H1 (cell line): ENCODE results near the gene TNIK.

Experiments
- CEBPB ChIP-seq: IDR thresholded peaks from 2 replicates; pipeline ENCODE4 v1.6.1; 2012; ENCODE audit warnings: low read depth, low read length
- CHD1 ChIP-seq: IDR thresholded peaks from 2 replicates; pipeline ENCODE4 v1.6.1; 2012; ENCODE audit warnings: low read depth, low read length, improper control_type of control experiment
- CTCF ChIP-seq, 3 experiments: IDR thresholded peaks; 1 replicate in 2 of 3; 2 replicates in 1 of 3; pipeline versions ENCODE4 v1.5.1 to v1.6.1; 2011; ENCODE audit warnings: low read length in 3 of 3, mild to moderate bottlenecking in 3 of 3, inconsistent platforms in 2 of 3, low read depth in 1 of 3, moderate library complexity in 1 of 3; ENCODE audit not compliant: insufficient read depth in 1 of 3; ENCODE audit errors: control extremely low read depth in 1 of 3
- E2F6 ChIP-seq: IDR thresholded peaks from 2 replicates; pipeline ENCODE4 v1.6.1; 2012; ENCODE audit warnings: inconsistent platforms
- MAFK ChIP-seq: IDR thresholded peaks from 2 replicates; pipeline ENCODE4 v1.6.1; 2012; ENCODE audit warnings: low read depth, mild to moderate bottlenecking, improper control_type of control experiment, low read length
- POLR2AphosphoS5 ChIP-seq: IDR thresholded peaks from 2 replicates; pipeline ENCODE4 v1.6.1; 2011; ENCODE audit warnings: low read depth, low read length
- RFX5 ChIP-seq: IDR thresholded peaks from 2 replicates; pipeline ENCODE4 v1.6.1; 2011; ENCODE audit warnings: low read depth, low read length, improper control_type of control experiment, borderline replicate concordance
- TAF1 ChIP-seq: IDR thresholded peaks from 2 replicates; pipeline ENCODE4 v1.6.1; 2011; ENCODE audit warnings: mild to moderate bottlenecking, low read depth, low read length
- YY1 ChIP-seq: IDR thresholded peaks from 2 replicates; pipeline ENCODE4 v1.6.1; 2011; ENCODE audit warnings: low read depth, mild to moderate bottlenecking, low read length

- TF ChIP-seq CTCF (IDR thresholded peaks at IDR 0.05; ENCODE audit: control extremely low read depth in 1 of 3, insufficient read depth in 1 of 3, low read depth in 1 of 3, low read length in 3 of 3) (no peak), E2F6 (no peak), YY1 (no peak), MAFK (no peak), RFX5 (no peak), TAF1 (no peak), CHD1 (no peak), POLR2AphosphoS5 (no peak), CEBPB (no peak)
Observed at GRCh38 chr3:171379961-171380483, 80.2 kb downstream of the TNIK start.
